Immature natural killer cell (primary cell): ENCODE measurements around the gene SCN2A. TPM values are rescaled to one million over a fixed set of nuclear protein-coding genes. Genes with fewer than 3 reads are reported as not detected.
"Not testable (repeated sequence)": the region's sequence is repeated elsewhere in the genome, so short reads cannot be mapped to it uniquely, and the experiment has no call there.

Experiments used
- DNase-seq, 3 donors: peaks; one replicate each; pipeline ENCODE4 v3.0.0; 2022; ENCODE audit warnings: mixed read lengths in 1 of 3
- H3K27ac Mint-ChIP-seq, 6 donors: one replicate each; pipeline ENCODE4 v1.8.0; 2020; ENCODE audit warnings: mixed read lengths in 6 of 6, mild to moderate bottlenecking in 5 of 6, inconsistent platforms in 4 of 6, moderate library complexity in 3 of 6
- H3K27me3 Mint-ChIP-seq, 3 donors: one replicate each; pipeline ENCODE4 v1.8.0; 2020 to 2021; ENCODE audit warnings: low read depth in 3 of 3, mild to moderate bottlenecking in 3 of 3, mixed read lengths in 3 of 3, moderate library complexity in 3 of 3, inconsistent platforms in 1 of 3
- H3K36me3 Mint-ChIP-seq, 3 donors: one replicate each; pipeline ENCODE4 v1.8.0; 2020; ENCODE audit warnings: mixed read lengths in 3 of 3, inconsistent platforms in 2 of 3, mild to moderate bottlenecking in 2 of 3
- H3K4me1 Mint-ChIP-seq, 2 donors: one replicate each; pipeline ENCODE4 v1.8.0; 2020; ENCODE audit warnings: inconsistent platforms in 2 of 2, mild to moderate bottlenecking in 2 of 2, mixed read lengths in 2 of 2, moderate library complexity in 1 of 2
- H3K4me3 Mint-ChIP-seq, 5 donors: one replicate each; pipeline ENCODE4 v1.8.0; 2020; ENCODE audit warnings: mild to moderate bottlenecking in 5 of 5, mixed read lengths in 5 of 5, inconsistent platforms in 3 of 5, moderate library complexity in 3 of 5
- H3K9me3 Mint-ChIP-seq, 6 donors: one replicate each; pipeline ENCODE4 v1.8.0; 2020; ENCODE audit warnings: mild to moderate bottlenecking in 6 of 6, mixed read lengths in 6 of 6, inconsistent platforms in 4 of 6, moderate library complexity in 3 of 6
- polyA plus RNA-seq, 3 donors: library from polyadenylated mRNA; unstranded; fragments of 300-500 nt; fragmentation: Illumina TruSeq; gene quantifications; one replicate each; pipeline ENCODE4 v1.2.3, GENCODE V29; 2021

Gene SCN2A
- polyA plus RNA-seq, 3 donors from 2014 or later: not detected

DNA sequence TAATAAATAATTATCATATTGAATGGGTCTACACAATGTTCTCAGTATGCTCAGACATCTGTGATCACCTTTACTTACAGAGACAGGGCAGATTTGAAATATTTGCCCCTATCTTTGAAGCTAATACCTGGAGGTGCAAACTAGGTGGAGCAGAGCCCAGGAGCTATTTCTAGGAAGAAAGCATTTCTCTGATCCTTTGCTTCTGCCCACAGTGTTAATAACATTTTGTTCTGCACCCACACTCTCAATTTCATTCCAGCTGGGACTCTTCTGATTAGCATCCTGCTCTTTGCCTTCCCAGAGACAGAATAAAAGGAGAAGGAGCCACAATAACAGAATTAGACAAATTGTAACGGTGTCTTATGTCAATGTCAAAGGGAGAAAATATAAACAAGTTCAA is 11.6 kb upstream of the SCN2A start:
- no peak overlapping the region for H3K27ac Mint-ChIP-seq
- H3K36me3 Mint-ChIP-seq: no peaks in the 10 kb centered on the region
- H3K4me1 Mint-ChIP-seq: no peaks in the 10 kb centered on the region
- no peak overlapping the region for H3K4me3 Mint-ChIP-seq
- peaks cover 0 to 4% (median 2%) of the 10 kb centered on the region in 3 donors for H3K27me3 Mint-ChIP-seq
- no peak for DNase-seq
- H3K9me3 Mint-ChIP-seq: peaks cover 0 to 3% (median 0%) of the 10 kb centered on the region in 6 donors

DNA sequence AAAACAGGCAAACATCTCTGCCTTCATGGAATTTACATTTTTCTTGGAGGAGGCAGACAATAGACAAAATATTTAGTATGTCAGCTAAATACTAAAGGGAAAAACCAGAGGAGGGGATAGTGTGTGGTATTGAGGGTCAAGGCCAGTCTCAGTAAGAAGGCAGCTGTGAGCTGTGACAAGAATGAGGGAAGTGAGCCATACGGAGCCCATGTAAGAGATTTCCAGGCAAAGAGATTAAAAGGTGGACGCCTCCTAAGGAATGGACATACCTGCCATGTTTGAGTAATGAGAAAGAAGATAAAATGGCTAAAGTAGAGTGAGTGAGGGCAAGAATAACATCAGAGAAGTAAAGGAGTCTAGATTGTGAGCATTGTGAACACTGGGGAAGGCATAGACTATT is 2.2 kb upstream of the SCN2A start:
- Mint-ChIP-seq H3K36me3 (no peaks in the 10 kb centered on the region), H3K9me3 (peaks cover 0 to 6% (median 0%) of the 10 kb centered on the region in 6 donors), H3K4me3 (no peak overlapping the region), H3K4me1 (no peaks in the 10 kb centered on the region), H3K27me3 (no peaks in the 10 kb centered on the region), H3K27ac (no peak overlapping the region)
- DNase-seq: no peak

- Mint-ChIP-seq H3K4me3 (no peak overlapping the region), H3K27me3 (peaks cover 0 to 4% (median 0%) of the 10 kb centered on the region in 3 donors), H3K9me3 (peaks cover 0 to 4% (median 0%) of the 10 kb centered on the region in 6 donors), H3K36me3 (no peaks in the 10 kb centered on the region), H3K27ac (no peak overlapping the region), H3K4me1 (no peaks in the 10 kb centered on the region)
- DNase-seq: no peak
Measured at GRCh38 chr2:165238295-165238694, 919 bp upstream of the SCN2A start.

GRCh38 chr2:165239856-165240515 is 772 bp downstream of the SCN2A start:
- H3K27me3 Mint-ChIP-seq: peaks cover 0 to 4% (median 0%) of the 10 kb centered on the region in 3 donors
- H3K4me3 Mint-ChIP-seq: no peak overlapping the region
- H3K9me3 Mint-ChIP-seq: peaks cover 0 to 4% (median 0%) of the 10 kb centered on the region in 6 donors
- no peak for DNase-seq
- no peaks in the 10 kb centered on the region for H3K36me3 Mint-ChIP-seq
- no peaks in the 10 kb centered on the region for H3K4me1 Mint-ChIP-seq
- H3K27ac Mint-ChIP-seq: no peak overlapping the region

- Mint-ChIP-seq H3K4me1 (no peaks in the 10 kb centered on the region), H3K9me3 (peaks cover 0 to 1% (median 0%) of the 10 kb centered on the region in 6 donors)
Measured at GRCh38 chr2:165240916-165241315, 1.7 kb downstream of the SCN2A start.

GRCh38 chr2:165245081-165245793 is 6.0 kb downstream of the SCN2A start:
- Mint-ChIP-seq H3K4me1 (no peaks in the 10 kb centered on the region), H3K27ac (no peak overlapping the region), H3K27me3 (peaks cover 0 to 4% (median 2%) of the 10 kb centered on the region in 3 donors), H3K36me3 (no peaks in the 10 kb centered on the region), H3K9me3 (no peaks in the 10 kb centered on the region), H3K4me3 (no peak overlapping the region)
- no peak for DNase-seq

More at GRCh38 chr2:165240916-165241315, 1.7 kb downstream of the SCN2A start:
- DNase-seq: no peak
- no peak overlapping the region for H3K27ac Mint-ChIP-seq
- H3K36me3 Mint-ChIP-seq: no peaks in the 10 kb centered on the region
- peaks cover 0 to 4% (median 2%) of the 10 kb centered on the region in 3 donors for H3K27me3 Mint-ChIP-seq
- H3K4me3 Mint-ChIP-seq: no peak overlapping the region

- no peaks in the 10 kb centered on the region for H3K4me1 Mint-ChIP-seq
- no peaks in the 10 kb centered on the region for H3K9me3 Mint-ChIP-seq
- H3K36me3 Mint-ChIP-seq: no peaks in the 10 kb centered on the region
- H3K27me3 Mint-ChIP-seq: peaks cover 0 to 4% (median 4%) of the 10 kb centered on the region in 3 donors
- no peak overlapping the region for H3K4me3 Mint-ChIP-seq
- no peak for DNase-seq
- H3K27ac Mint-ChIP-seq: no peak overlapping the region
Measured at GRCh38 chr2:165248238-165248637, 9.0 kb downstream of the SCN2A start.

DNA sequence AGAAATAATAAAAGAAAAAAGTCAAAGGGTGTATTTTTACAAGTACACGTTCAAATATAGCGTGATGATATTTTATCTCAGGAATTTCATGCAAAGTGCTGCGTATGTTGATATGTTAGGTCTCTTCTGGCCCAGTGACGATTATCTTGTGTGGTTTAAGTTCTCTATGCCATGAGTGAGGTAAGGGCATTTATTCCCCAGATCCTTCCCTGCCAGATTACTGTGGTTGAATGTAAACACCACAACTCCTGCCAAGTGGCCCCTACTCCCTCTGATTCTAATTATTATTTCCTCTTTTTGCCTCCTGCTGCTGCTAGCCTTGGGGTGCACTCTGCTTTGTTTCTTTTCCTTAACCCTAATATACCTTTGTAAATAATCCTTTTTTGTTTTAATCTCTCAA is 12.2 kb downstream of the SCN2A start:
- Mint-ChIP-seq H3K27ac (no peak overlapping the region), H3K4me1 (no peaks in the 10 kb centered on the region), H3K36me3 (no peaks in the 10 kb centered on the region), H3K9me3 (no peaks in the 10 kb centered on the region), H3K27me3 (peaks cover 0 to 4% (median 3%) of the 10 kb centered on the region in 3 donors), H3K4me3 (no peak overlapping the region)
- DNase-seq: no peak

DNA sequence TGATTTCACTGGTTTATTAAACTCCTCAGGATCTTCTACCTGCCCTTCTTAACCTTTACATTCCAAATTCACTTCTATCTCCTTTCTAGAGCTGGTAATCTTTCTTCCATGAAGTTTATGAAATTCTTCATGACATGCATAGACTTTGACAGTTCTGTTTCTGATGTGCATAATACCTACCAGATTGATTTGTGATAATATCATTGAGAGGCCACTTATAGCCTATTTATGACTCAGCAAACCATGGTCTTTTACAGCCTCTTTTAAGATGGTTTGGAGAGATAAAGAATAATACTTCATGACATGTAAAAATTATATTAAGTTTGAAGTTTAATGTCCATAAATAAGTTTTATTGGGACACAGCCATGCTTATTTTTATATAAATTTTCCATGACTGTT is 14.0 kb downstream of the SCN2A start:
- Mint-ChIP-seq H3K27me3 (peaks cover 0 to 4% (median 3%) of the 10 kb centered on the region in 3 donors), H3K27ac (no peak overlapping the region), H3K4me3 (no peak overlapping the region), H3K36me3 (no peaks in the 10 kb centered on the region), H3K9me3 (peaks cover 0 to 3% (median under 1%) of the 10 kb centered on the region in 6 donors), H3K4me1 (no peaks in the 10 kb centered on the region)
- DNase-seq: no peak

DNA sequence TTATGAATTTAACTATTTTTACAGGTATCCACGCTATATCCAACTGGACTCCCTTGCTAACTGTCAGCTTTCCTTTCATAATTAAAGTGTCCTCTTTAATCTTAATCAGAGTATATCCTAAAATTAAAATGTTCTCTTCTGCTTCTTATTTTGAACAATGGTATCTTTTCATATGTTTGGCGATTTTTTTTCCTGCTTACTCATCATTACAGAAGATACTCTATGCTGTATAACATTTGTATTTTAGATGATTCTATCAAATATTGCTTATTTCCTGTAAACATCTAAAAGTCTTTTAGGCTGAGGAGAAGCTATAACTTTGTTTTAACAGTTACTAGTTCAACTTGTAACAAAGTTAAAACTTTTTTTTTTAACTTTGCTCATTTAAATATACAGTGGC is 17.4 kb downstream of the SCN2A start:
- Mint-ChIP-seq H3K9me3 (peaks cover 0 to 7% (median 2%) of the 10 kb centered on the region in 6 donors), H3K27ac (no peak overlapping the region), H3K4me1 (no peaks in the 10 kb centered on the region), H3K4me3 (no peak overlapping the region), H3K27me3 (peaks cover 0 to 9% (median 3%) of the 10 kb centered on the region in 3 donors), H3K36me3 (no peaks in the 10 kb centered on the region)
- no peak for DNase-seq

- H3K36me3 Mint-ChIP-seq, H3K27ac Mint-ChIP-seq, H3K4me1 Mint-ChIP-seq, DNase-seq, H3K27me3 Mint-ChIP-seq, H3K4me3 Mint-ChIP-seq, H3K9me3 Mint-ChIP-seq: not testable (repeated sequence)
Measured at GRCh38 chr2:165260347-165260746, 21.1 kb downstream of the SCN2A start.

- DNase-seq: no peak
- Mint-ChIP-seq H3K9me3 (peaks cover 0 to 1% (median 0%) of the 10 kb centered on the region in 6 donors), H3K4me3 (no peak overlapping the region), H3K27me3 (peaks cover 2 to 6% (median 5%) of the 10 kb centered on the region in 3 donors), H3K36me3 (no peaks in the 10 kb centered on the region), H3K4me1 (no peaks in the 10 kb centered on the region), H3K27ac (no peak overlapping the region)
Measured at GRCh38 chr2:165268754-165269153, 29.5 kb downstream of the SCN2A start.

GRCh38 chr2:165273176-165273575 is 34.0 kb downstream of the SCN2A start:
- Mint-ChIP-seq H3K4me3 (no peak overlapping the region), H3K9me3 (peaks cover 0 to 3% (median 0%) of the 10 kb centered on the region in 6 donors), H3K27me3 (peaks cover 0 to 6% (median 5%) of the 10 kb centered on the region in 3 donors), H3K36me3 (no peaks in the 10 kb centered on the region), H3K4me1 (no peaks in the 10 kb centered on the region), H3K27ac (no peak overlapping the region)
- no peak for DNase-seq

DNA sequence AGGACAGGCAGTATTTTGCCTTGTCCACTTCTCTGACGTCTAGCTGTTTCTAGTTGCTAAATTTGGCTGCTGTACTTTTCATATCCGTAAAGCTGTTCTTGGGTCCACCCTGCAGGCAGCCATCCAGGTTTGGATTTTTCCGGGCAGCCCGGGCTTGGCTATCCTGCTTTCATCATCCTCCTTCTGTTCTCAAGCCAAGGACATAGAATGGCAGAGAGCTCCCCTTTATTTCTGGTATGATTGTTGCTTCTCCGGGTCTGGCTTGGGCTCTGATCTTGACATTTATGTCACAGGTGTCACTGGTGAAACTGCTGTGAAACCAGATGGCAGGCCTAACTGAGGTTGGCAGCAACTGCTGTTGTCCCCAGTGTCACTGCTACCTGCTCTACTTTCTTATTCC is 35.5 kb downstream of the SCN2A start:
- H3K4me1 Mint-ChIP-seq: no peaks in the 10 kb centered on the region
- H3K27me3 Mint-ChIP-seq: peaks cover 0 to 2% (median 1%) of the 10 kb centered on the region in 3 donors
- peaks cover 0 to 5% (median 0%) of the 10 kb centered on the region in 6 donors for H3K9me3 Mint-ChIP-seq
- no peak overlapping the region for H3K4me3 Mint-ChIP-seq
- H3K36me3 Mint-ChIP-seq: no peaks in the 10 kb centered on the region
- DNase-seq: no peak
- no peak overlapping the region for H3K27ac Mint-ChIP-seq
